Measurements from ENCODE around the gene CPE. TPM values are rescaled to one million over a fixed set of nuclear protein-coding genes. Genes with fewer than 3 reads are reported as not detected.

Gene CPE
- total RNA-seq, 4 donors from 2014 or later = 126 to 272 (median 201) TPM

- WGBS, 2 donors (ENCODE audit: low coverage in 1 of 2) = 48 to 95% methylated on average over 2 of the region's 2 CpGs
- Histone ChIP-seq H3K4me1 (no peaks in the 10 kb centered on the region), H3K27me3 (no peaks in the 10 kb centered on the region), H3K27ac (no peak overlapping the region), H3K4me3 (no peak overlapping the region), H3K9me3 (no peaks in the 10 kb centered on the region), H3K36me3 (no peaks in the 10 kb centered on the region)
- ATAC-seq = peak; percentile 69
- no peak for TF ChIP-seq POLR2A (IDR thresholded peaks at IDR 0.05)
- TF ChIP-seq EP300 (IDR thresholded peaks at IDR 0.05) = no peak
- TF ChIP-seq CTCF (IDR thresholded peaks at IDR 0.05) = no peak
- no peak for TF ChIP-seq POLR2AphosphoS5 (IDR thresholded peaks at IDR 0.05)
These were observed 19.3 kb upstream of the CPE start for GRCh38 chr4:165359506-165359905.

GRCh38 chr4:165360041-165360695, 18.6 kb upstream of the CPE start:
- H3K9me3 ChIP-seq = no peaks in the 10 kb centered on the region
- H3K27ac ChIP-seq = no peak overlapping the region
- H3K27me3 ChIP-seq = no peaks in the 10 kb centered on the region
- H3K4me3 ChIP-seq = no peak overlapping the region
- no peaks in the 10 kb centered on the region for H3K4me1 ChIP-seq
- 65 to 69% methylated on average over 3 to 4 of the region's 6 CpGs for WGBS, 2 donors (ENCODE audit: low coverage in 1 of 2)
- no peak for TF ChIP-seq POLR2A (IDR thresholded peaks at IDR 0.05)
- TF ChIP-seq CTCF (IDR thresholded peaks at IDR 0.05) = no peak
- TF ChIP-seq EP300 (IDR thresholded peaks at IDR 0.05) = no peak
- no peak for TF ChIP-seq POLR2AphosphoS5 (IDR thresholded peaks at IDR 0.05)
- no peaks in the 10 kb centered on the region for H3K36me3 ChIP-seq
- ATAC-seq = no peak

DNA sequence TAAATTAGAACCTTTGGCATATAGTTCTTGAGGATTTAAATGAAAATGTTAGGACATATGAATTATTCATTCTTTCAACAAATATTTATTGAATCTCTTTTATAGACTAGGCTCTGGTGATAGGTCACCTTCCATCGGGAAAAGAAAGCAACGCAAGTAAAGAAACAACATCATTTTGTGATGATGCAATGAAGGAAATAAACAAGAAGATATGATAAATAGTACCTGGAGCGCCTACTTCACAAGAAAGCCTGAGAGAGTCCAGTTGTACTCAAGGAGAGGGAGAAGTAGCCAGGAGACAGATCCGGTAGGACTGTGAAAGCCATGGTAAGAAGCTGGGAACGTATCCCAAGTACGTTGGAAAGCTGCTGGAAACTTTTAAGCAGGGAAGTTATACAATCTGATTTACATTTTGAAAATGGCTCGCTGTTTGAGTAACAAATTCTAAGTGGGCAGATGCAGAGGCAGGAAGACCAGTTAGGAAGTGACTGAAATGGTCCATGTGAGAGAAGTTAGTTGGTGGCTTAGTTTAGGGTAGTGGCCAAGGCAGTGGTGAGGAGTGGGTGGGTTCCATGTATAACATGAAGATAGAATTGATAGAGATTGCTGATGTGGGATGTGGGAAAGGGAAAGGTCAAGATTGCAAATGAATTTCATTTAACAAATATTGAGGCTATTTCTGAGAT, 17.7 kb upstream of the CPE start:
- Histone ChIP-seq H3K36me3 (no peaks in the 10 kb centered on the region), H3K27ac (no peak overlapping the region), H3K9me3 (no peaks in the 10 kb centered on the region), H3K4me1 (no peaks in the 10 kb centered on the region), H3K27me3 (no peaks in the 10 kb centered on the region), H3K4me3 (no peak overlapping the region)
- no peak for TF ChIP-seq POLR2A (IDR thresholded peaks at IDR 0.05)
- WGBS, 2 donors (ENCODE audit: low coverage in 1 of 2) = 70 to 84% methylated on average over 6 to 7 of the region's 7 CpGs
- ATAC-seq = no peak

DNA sequence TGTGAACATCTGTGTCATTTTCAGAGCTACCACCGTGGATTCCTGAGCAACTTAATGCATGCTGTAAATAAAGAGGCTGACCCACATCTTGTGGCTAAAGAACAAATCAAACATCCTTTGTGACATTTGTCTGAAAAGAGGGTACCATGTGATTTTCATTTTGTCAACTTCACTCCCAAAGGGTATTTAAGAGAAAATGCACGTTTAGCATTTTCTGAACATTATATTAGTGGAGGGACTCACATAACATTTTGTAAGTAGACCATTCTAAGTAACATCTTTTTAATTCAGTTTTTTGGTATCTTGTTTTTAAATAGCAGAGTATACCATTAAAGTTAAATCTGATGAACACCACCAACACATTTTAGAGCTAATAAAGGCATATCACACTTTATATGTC, 17.0 kb upstream of the CPE start:
- ATAC-seq = no peak
- Histone ChIP-seq H3K27ac (no peak overlapping the region), H3K27me3 (no peaks in the 10 kb centered on the region), H3K4me1 (no peaks in the 10 kb centered on the region), H3K9me3 (no peaks in the 10 kb centered on the region), H3K4me3 (no peak overlapping the region), H3K36me3 (no peaks in the 10 kb centered on the region)
- WGBS, 2 donors (ENCODE audit: low coverage in 1 of 2) = 85 to 88% methylated on average over 2 of the region's 2 CpGs
- no peak for TF ChIP-seq EP300 (IDR thresholded peaks at IDR 0.05)
- TF ChIP-seq POLR2A (IDR thresholded peaks at IDR 0.05) = no peak
- no peak for TF ChIP-seq POLR2AphosphoS5 (IDR thresholded peaks at IDR 0.05)
- TF ChIP-seq CTCF (IDR thresholded peaks at IDR 0.05) = no peak

DNA sequence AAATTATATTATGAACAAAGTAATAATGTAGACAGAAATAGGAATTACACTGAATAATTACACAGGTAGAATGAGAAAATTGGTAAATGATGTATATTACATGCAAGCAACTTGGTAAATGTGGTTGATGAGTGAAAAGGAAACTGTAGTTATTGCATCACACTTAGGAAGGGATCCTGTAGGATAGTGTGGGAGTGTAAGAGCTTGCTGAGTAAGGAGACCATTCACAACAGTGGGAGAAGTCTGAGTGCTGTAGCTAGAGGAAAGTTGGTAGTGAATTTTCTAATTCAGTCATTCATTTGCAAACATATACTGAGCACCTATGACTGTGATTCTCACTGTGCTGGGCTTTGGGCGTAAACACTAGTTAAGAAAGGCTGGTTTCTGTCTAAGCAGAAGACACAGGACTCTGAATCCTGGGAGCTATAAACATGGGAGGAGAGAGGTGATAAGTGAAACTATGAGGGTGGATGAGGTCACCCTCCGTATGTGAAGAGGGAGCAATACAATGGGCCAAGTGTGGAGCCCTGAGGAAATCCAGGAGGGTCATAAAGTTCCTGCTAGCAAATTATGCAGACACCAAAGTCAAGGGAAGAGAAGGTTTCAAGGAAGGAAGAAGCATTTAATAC, 14.2 kb upstream of the CPE start:
- TF ChIP-seq EP300 (IDR thresholded peaks at IDR 0.05) (no peak), POLR2A (IDR thresholded peaks at IDR 0.05) (no peak), POLR2AphosphoS5 (IDR thresholded peaks at IDR 0.05) (no peak), CTCF (IDR thresholded peaks at IDR 0.05) (no peak)
- WGBS, 2 donors (ENCODE audit: low coverage in 1 of 2) = 50 to 78% methylated on average over 1 to 2 of the region's 2 CpGs
- H3K36me3 ChIP-seq = no peaks in the 10 kb centered on the region
- no peaks in the 10 kb centered on the region for H3K27me3 ChIP-seq
- H3K27ac ChIP-seq = no peak overlapping the region
- H3K4me1 ChIP-seq = no peaks in the 10 kb centered on the region
- ATAC-seq = no peak
- H3K9me3 ChIP-seq = no peaks in the 10 kb centered on the region
- no peak overlapping the region for H3K4me3 ChIP-seq
